ENCODE data around the gene FOXP4. TPM values are rescaled to one million over a fixed set of nuclear protein-coding genes. Genes with fewer than 3 reads are reported as not detected.

Gene FOXP4
- total RNA-seq, 1 donor from 2014 or later, result 40.7 TPM

- TF ChIP-seq, protein P1, sequence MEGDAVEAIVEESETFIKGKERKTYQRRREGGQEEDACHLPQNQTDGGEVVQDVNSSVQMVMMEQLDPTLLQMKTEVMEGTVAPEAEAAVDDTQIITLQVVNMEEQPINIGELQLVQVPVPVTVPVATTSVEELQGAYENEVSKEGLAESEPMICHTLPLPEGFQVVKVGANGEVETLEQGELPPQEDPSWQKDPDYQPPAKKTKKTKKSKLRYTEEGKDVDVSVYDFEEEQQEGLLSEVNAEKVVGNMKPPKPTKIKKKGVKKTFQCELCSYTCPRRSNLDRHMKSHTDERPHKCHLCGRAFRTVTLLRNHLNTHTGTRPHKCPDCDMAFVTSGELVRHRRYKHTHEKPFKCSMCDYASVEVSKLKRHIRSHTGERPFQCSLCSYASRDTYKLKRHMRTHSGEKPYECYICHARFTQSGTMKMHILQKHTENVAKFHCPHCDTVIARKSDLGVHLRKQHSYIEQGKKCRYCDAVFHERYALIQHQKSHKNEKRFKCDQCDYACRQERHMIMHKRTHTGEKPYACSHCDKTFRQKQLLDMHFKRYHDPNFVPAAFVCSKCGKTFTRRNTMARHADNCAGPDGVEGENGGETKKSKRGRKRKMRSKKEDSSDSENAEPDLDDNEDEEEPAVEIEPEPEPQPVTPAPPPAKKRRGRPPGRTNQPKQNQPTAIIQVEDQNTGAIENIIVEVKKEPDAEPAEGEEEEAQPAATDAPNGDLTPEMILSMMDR (IDR thresholded peaks at IDR 0.05), result no peak
- no peaks in the 10 kb centered on the region for H3K27me3 Mint-ChIP-seq
- intact Hi-C loops (cut with micrococcal nuclease), result loop anchor here (2.0 to 5.0 kb wide), 4 partner anchors 132 to 565 kb away; partner anchors contain the start of genes TFEB and TOMM6
- no peak overlapping the region for H3K4me3 Mint-ChIP-seq
- CTCF ChIA-PET, result interaction anchor here (0.7 to 3.7 kb wide), 15 partner anchors 10 to 235 kb away, joined by 3 to 27 read pairs (median 4); partner anchors contain the start of gene TOMM6
- H3K4me1 Mint-ChIP-seq, result peaks cover 10% of the 10 kb centered on the region
- H3K27ac Mint-ChIP-seq, result no peak overlapping the region
- DNase-seq (no peak), ATAC-seq (ENCODE audit: low read depth) (no peak)
- peaks cover 26% of the 10 kb centered on the region for H3K36me3 Mint-ChIP-seq (ENCODE audit: low read depth)
- H3K9me3 Mint-ChIP-seq, result no peaks in the 10 kb centered on the region
- POLR2A ChIA-PET, result interaction anchor here (1.3 to 2.1 kb wide), 3 partner anchors 131 to 185 kb away, joined by 3 to 13 read pairs (median 13); partner anchors contain the start of gene TOMM6
These were observed 56.2 kb downstream of the FOXP4 start for GRCh38 chr6:41602422-41602743.

DNA sequence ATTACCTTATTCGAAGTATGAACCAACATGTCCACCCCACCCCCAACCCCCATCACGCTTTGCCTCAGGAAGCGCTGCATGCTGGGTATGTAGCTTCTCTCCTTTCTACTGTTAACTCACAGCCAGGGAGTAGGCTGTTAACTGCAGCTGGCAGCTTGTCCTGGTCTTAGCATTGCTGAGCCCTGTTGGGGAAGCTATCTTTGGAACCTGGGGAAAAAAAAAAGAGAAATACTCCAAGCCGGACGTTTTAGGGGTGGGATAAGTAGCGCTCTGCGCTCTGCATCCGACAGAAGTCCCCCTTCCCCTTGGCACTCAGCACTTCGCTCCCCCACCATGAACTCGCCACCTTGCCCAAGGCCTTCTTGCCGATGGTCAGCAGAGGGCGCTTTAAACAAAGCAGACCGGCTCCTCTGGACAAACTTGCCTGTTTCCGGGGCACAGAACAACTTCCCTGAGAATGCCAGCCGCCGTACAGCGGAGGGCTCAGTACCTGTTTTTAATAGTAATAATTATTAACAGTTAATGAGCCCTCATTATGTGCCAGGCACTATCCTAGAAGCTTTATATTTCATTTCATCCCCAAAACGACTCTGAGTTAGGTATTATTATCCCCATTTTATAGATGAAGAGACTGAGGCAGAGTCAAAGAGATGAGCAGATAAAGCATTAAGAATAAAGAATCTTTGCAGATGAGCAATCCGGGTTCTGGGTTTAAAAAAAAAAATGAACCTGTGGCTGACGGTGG, 56.9 kb downstream of the FOXP4 start:
- Mint-ChIP-seq H3K27ac (no peak overlapping the region), H3K36me3 (ENCODE audit: low read depth) (peaks cover 22% of the 10 kb centered on the region), H3K4me1 (peaks cover 10% of the 10 kb centered on the region), H3K4me3 (peak overlapping the region; percentile 46), H3K9me3 (no peaks in the 10 kb centered on the region), H3K27me3 (no peaks in the 10 kb centered on the region)
- TF ChIP-seq, protein P1 (IDR thresholded peaks at IDR 0.05), result no peak
- intact Hi-C loops (cut with micrococcal nuclease), result loop anchor here (1.0 to 5.0 kb wide), 6 partner anchors 79 to 564 kb away; partner anchors contain the start of genes TFEB and TOMM6
- ChIA-PET POLR2A (interaction anchor here (0.6 to 2.1 kb wide), 5 partner anchors 80 to 184 kb away, joined by 3 to 13 read pairs (median 3); partner anchors contain the start of gene TOMM6), CTCF (interaction anchor here (0.7 to 3.7 kb wide), 16 partner anchors 11 to 477 kb away, joined by 3 to 27 read pairs (median 4); partner anchors contain the start of gene TOMM6)
- peak; percentile 85 for ATAC-seq (ENCODE audit: low read depth)
- DNase-seq, result peak; percentile 55

DNA sequence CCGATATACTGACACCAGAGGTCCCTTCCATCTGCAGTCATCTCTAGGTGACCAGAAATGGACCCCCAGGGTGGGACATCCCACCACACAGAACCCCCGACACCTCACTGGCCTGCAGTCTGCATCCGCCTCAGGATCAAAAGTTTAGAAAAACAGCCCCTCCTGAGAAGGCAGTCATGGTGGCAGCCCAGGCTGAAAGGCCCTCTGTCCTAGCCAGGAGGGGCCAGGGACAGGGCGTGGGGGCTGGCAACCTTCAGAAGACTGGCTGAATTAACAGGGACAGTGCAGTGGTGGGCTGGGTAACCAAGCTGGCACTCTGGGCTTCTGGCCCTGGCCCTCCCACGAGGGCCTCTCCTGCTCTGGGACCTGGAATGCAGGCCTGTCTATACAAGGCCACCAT, 57.8 kb downstream of the FOXP4 start:
- H3K27ac Mint-ChIP-seq, result no peak overlapping the region
- H3K4me3 Mint-ChIP-seq, result no peak overlapping the region
- peaks cover 14% of the 10 kb centered on the region for H3K36me3 Mint-ChIP-seq (ENCODE audit: low read depth)
- DNase-seq (no peak), ATAC-seq (ENCODE audit: low read depth) (no peak)
- TF ChIP-seq, protein P1 (IDR thresholded peaks at IDR 0.05), result no peak
- peaks cover 10% of the 10 kb centered on the region for H3K4me1 Mint-ChIP-seq
- intact Hi-C loops (cut with micrococcal nuclease), result loop anchor here (5.0 kb wide), 1 partner anchor 563 kb away; no protein-coding TSS in a partner anchor
- H3K27me3 Mint-ChIP-seq, result no peaks in the 10 kb centered on the region
- H3K9me3 Mint-ChIP-seq, result no peaks in the 10 kb centered on the region
- ChIA-PET POLR2A (interaction anchor here (1.3 kb wide), 1 partner anchor 183 kb away, joined by 3 read pairs; the partner anchor contains the start of gene TOMM6), CTCF (interaction anchor here (0.7 to 3.7 kb wide), 5 partner anchors 77 to 476 kb away, joined by 3 to 27 read pairs (median 9); no protein-coding TSS in a partner anchor)

- Mint-ChIP-seq H3K36me3 (ENCODE audit: low read depth) (peaks cover 4% of the 10 kb centered on the region), H3K27me3 (peaks cover 1% of the 10 kb centered on the region), H3K27ac (no peak overlapping the region), H3K9me3 (no peaks in the 10 kb centered on the region), H3K4me3 (no peak overlapping the region), H3K4me1 (peaks cover 10% of the 10 kb centered on the region)
- no peak for DNase-seq
- intact Hi-C loops (cut with micrococcal nuclease), result no loop called here
- CTCF ChIA-PET, result interaction anchor here (0.7 kb wide), 1 partner anchor 78 kb away, joined by 3 read pairs; no protein-coding TSS in a partner anchor
- POLR2A ChIA-PET, result interaction anchor here (0.7 kb wide), 1 partner anchor 302 kb away, joined by 4 read pairs; no protein-coding TSS in a partner anchor
- TF ChIP-seq, protein P1 (IDR thresholded peaks at IDR 0.05), result no peak
- ATAC-seq (ENCODE audit: low read depth), result no peak
These were observed 59.5 kb downstream of the FOXP4 start for GRCh38 chr6:41605649-41606048.

DNA sequence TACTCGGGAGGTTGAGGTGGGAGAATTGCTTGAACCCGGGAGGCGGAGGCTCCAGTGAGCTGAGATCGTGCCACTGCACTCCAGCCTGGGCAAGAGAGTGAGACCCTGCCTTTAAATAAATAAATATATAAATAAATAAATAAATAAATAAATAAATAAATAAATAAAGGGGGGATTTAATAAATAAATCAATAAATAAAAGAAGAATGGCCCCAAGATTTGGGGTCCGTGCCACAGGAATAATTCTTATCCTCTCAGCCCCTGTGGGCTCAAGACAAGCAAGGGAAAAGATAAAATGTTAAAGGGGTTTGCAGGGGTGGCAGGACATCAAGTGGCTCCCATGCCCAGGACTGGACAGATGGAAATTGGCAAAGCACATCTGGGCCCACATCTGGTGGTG, 60.9 kb downstream of the FOXP4 start:
- TF ChIP-seq, protein P1 (IDR thresholded peaks at IDR 0.05), result no peak
- intact Hi-C loops (cut with micrococcal nuclease), result no loop called here
- ChIA-PET POLR2A (no interaction called here), CTCF (no interaction called here)
- ATAC-seq (ENCODE audit: low read depth) (no peak), DNase-seq (no peak)
- Mint-ChIP-seq H3K4me1 (peaks cover 10% of the 10 kb centered on the region), H3K9me3 (no peaks in the 10 kb centered on the region), H3K4me3 (no peak overlapping the region), H3K27me3 (peaks cover 3% of the 10 kb centered on the region), H3K27ac (no peak overlapping the region), H3K36me3 (ENCODE audit: low read depth) (no peaks in the 10 kb centered on the region)

Data from activated B cell treated with CpG ODN at 0.5 μM for 24 hours (primary cell).